GM12873 (cell line): ENCODE measurements around the gene DMXL1.

Experiments used
- TF ChIP-seq, protein P1 (sequence below): IDR thresholded peaks from 2 replicates; pipeline ENCODE4 v1.5.1; 2012; ENCODE audit warnings: low read depth, mild to moderate bottlenecking, moderate library complexity, low read length, control low read depth; ENCODE audit not compliant: insufficient read depth; ENCODE audit errors: missing control alignments

DMXL1 gene

DNA sequence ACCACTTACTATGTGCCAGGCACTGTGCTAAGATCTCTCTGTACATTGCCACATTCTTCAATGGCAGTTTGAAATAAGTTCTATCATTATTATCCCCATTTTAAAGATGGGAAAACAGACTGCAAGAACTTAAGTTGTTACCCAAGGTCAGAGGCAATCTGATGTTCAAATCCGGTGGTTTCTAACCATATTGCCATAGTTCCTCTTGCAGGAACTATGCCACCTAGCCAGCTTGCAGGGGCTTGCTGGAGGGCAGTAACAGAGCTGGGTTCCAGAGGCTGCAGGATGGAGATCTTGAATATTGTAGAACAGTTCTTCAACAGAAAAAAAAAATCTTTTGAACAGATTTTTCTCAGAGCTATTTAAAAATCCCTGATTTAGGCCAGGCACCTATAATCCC lies 213.1 kb downstream of the DMXL1 start:
- TF ChIP-seq, protein P1, sequence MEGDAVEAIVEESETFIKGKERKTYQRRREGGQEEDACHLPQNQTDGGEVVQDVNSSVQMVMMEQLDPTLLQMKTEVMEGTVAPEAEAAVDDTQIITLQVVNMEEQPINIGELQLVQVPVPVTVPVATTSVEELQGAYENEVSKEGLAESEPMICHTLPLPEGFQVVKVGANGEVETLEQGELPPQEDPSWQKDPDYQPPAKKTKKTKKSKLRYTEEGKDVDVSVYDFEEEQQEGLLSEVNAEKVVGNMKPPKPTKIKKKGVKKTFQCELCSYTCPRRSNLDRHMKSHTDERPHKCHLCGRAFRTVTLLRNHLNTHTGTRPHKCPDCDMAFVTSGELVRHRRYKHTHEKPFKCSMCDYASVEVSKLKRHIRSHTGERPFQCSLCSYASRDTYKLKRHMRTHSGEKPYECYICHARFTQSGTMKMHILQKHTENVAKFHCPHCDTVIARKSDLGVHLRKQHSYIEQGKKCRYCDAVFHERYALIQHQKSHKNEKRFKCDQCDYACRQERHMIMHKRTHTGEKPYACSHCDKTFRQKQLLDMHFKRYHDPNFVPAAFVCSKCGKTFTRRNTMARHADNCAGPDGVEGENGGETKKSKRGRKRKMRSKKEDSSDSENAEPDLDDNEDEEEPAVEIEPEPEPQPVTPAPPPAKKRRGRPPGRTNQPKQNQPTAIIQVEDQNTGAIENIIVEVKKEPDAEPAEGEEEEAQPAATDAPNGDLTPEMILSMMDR, result no peak

DNA sequence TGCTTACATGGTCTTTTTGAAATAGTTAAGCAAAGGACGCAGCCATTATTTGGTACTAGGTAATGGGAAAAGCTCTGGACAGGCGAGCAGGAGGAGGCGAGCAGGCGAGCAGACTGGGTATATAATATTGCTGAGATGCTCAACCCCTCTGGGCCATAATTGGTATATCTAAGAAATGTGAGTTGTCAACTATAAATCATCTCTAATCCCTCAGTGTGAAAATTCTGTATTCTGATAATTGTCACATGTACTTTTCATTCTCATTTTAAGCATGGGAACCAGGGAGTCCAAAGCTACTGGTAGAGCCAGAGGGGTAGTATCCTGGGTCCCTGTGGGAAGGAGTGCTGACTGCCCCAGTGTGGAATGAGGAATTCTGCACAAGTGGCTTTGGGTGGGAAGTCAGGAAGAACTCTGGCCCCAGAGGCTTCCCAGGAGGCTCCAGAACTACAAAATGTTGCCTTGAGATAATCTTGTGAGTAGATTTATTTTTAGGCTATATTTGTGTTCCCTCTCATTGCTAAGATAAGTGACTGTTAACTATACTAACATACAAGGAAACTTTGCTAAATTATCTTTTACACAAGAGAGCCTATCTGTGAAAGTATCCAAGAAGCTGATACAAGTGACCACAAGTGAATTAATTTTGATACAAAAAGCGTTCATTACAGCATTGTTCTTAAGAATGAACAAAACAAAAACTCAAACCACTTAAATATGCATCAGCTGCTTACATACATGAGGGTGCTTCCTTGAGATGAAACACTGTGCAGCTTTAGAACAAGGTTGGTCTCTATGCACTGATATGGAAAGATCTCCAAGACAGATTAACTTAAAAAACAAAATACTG lies 214.4 kb downstream of the DMXL1 start:
- TF ChIP-seq, protein P1, result no peak

DNA sequence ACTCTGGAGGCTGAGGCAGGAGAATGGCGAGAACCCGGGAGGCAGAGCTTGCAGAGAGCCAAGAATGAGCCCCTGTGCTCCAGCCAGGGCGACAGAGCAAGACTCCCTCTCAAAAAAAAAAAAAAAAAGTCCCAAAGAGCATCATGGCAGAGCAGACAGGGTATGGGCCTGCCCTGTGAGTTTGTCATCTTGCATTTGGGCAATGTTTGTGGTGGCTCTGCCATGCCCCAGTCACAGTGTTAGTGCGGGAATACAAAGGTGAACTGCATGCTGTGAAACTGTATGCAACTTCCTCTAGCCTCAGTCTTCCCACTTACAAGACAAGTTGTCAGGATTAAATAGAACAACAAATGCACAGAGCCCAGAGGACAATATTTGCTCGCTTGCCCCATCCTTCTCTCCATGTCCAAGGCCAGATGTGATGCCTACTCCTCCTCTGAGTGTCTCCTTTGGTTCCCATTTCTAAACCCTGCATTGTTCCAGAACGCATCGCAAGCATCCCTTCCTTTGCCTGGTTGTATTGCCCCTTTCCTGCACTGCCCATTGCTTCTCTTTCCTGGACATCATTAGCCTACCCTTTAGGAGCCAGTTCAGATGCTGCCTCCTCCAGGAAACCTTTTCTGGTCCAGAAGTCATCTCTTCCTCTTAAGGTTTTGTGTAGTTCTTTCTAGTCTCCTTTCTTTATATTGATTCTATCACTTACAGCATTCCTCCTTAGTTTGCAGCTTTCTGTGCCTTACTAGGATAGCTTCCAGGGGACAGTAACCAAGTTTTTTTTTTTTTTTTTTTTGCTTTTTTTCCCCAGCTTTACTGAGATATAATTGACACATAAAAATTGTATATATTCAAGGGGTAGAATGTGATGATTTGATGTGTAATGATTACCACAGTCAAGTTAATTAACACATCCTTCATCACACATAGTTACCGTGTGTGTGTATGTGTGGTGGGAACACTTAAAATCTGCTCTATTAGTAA lies 215.9 kb downstream of the DMXL1 start:
- TF ChIP-seq, protein P1, result no peak

DNA sequence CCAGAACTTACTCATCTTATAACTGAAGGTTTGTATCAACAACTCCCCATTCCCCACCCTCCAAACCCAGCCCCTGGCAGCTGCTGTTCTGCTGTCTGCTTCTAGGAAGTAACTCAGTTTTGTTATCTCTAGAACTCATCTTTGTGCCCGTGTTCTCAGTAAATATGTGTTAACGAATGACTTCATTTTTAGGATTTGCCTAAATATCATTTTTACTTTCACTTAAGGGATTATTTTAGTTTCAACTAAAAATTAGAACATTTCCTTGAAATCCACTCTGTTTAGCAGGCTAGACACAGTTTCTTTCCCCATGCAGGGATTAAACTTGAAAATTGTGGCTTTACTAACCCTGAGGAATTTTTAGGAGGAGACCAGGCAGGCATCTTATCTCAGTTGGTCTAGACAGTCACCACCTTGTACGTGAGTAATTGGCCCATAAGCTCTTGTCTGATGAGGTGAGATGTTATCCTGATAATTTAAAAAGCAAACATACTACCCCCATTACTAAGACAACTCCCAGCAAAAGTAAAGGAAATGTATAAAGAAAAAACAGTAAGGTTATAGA lies 216.7 kb downstream of the DMXL1 start:
- TF ChIP-seq, protein P1, result no peak

DNA sequence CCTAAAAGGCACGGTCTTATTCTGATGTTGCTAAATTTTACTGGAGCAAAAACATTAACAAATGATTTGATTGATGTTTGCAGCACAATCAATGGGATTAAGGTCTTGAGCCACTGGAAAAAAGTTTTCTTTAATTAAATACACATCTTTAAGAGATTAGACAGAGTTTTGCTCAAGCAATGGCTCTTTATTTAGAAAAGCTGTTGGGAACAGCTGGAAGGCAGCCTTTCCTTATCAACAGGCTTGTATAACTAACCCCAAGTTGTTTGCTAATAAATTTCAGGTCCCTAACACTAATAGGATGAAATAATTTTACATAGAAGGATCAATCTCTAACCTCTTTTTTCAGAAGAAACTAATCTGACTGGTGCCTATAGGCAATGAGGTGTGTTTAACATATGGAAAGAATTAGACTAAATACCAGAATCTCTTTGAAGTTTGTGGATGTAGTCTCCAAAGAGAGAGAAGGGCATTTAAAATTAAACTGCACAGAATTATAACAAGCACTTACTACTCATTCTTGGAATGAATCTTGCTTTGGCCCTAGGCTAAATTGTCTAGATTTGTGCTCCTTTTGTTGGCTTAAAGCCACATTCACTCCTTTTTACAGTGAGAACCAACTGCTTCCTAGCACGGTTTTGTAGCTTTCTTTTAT lies 217.6 kb downstream of the DMXL1 start:
- TF ChIP-seq, protein P1, result no peak

DNA sequence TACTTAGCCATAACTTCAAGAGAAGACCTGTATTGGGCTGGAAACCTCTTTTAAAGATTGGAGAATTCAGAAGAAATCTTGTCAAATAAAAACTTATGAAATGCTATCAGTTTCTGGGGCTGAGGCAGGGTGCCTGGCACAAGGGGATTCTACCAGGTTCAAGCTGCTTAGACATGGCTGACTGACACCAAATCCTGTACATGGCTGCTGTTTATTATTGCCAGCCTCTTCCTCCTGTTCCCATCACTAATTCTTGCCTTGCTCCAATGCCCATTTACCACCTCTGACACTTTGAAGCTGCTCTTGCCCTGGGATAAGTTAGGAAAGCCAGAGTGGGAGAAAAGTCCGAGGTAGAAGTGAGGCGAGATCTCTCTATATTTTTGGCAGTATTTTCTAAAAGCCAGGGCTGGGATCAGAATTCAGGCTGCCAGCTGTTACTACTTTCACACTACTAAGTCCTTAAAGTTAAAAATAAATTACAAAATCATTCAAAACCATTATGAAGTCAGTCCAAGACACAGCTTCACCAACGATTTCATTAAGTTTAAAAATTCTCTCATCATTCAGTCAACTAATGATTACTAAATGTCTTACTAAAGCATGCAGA lies 218.7 kb downstream of the DMXL1 start:
- TF ChIP-seq, protein P1, result no peak
